Osteoblast (primary cell): ENCODE results near the gene NRN1. TPM values are rescaled to one million over a fixed set of nuclear protein-coding genes. Genes with fewer than 3 reads are reported as not detected.
A peak's percentile ranks its signal among the peaks of the same experiment; 100 is the strongest.

Experiments used
- DNase-seq: peaks from one replicate; pipeline ENCODE4 v3.0.0; 2011; ENCODE audit warnings: low spot score, mixed read lengths; ENCODE audit not compliant: insufficient read length; ENCODE audit errors: missing footprints
- H2AFZ ChIP-seq: 2 replicates; pipeline ENCODE4 v1.6.0; 2011; ENCODE audit warnings: mild to moderate bottlenecking, low read length
- H3K27ac ChIP-seq: 2 replicates; pipeline ENCODE4 v1.5.1; 2011; ENCODE audit warnings: mild to moderate bottlenecking, low read depth, low read length, moderate library complexity
- H3K27me3 ChIP-seq: 2 replicates; pipeline ENCODE4 v1.6.0; 2012; ENCODE audit warnings: mild to moderate bottlenecking, control low read depth, inconsistent platforms, low read length, moderate library complexity; ENCODE audit not compliant: insufficient read depth
- H3K36me3 ChIP-seq: 2 replicates; pipeline ENCODE4 v1.5.1; 2011; ENCODE audit warnings: mild to moderate bottlenecking, low read length, control low read depth, moderate library complexity; ENCODE audit not compliant: insufficient read depth
- H3K4me1 ChIP-seq: 2 replicates; pipeline ENCODE4 v1.5.1; 2011; ENCODE audit warnings: mild to moderate bottlenecking, low read length, control low read depth, moderate library complexity; ENCODE audit not compliant: insufficient read depth
- H3K4me2 ChIP-seq: 2 replicates; pipeline ENCODE4 v1.6.0; 2011; ENCODE audit warnings: mild to moderate bottlenecking, low read length; ENCODE audit not compliant: insufficient read depth
- H3K4me3 ChIP-seq: fragments of 200-600 bp; sonication (generic); 3 replicates; pipeline ENCODE4 v1.5.1; 2012; ENCODE audit warnings: mild to moderate bottlenecking, low read length, inconsistent platforms; ENCODE audit not compliant: insufficient read depth
- H3K79me2 ChIP-seq: 2 replicates; pipeline ENCODE4 v1.6.0; 2012; ENCODE audit warnings: mild to moderate bottlenecking, low read length, control low read depth, inconsistent platforms; ENCODE audit not compliant: insufficient read depth
- H3K9me3 ChIP-seq: 2 replicates; pipeline ENCODE4 v1.5.1; 2011; ENCODE audit warnings: low read depth, low read length, control low read depth
- H4K20me1 ChIP-seq: 2 replicates; pipeline ENCODE4 v1.6.0; 2012; ENCODE audit warnings: mild to moderate bottlenecking, low read length, control low read depth; ENCODE audit not compliant: insufficient read depth
- total RNA-seq: library from RNA; depleted of rRNA; stranded (reverse); fragments of >200 nt; gene quantifications from 2 replicates; pipeline ENCODE4 v1.2.3, GENCODE V29; 2012
- TF ChIP-seq, protein P1 (sequence below): IDR thresholded peaks from 2 replicates; pipeline ENCODE4 v1.5.1; 2011; ENCODE audit warnings: mild to moderate bottlenecking, low read depth, low read length, moderate library complexity; ENCODE audit errors: extremely low read depth

NRN1 gene
- total RNA-seq, 1 donor: 56.1 TPM

DNA sequence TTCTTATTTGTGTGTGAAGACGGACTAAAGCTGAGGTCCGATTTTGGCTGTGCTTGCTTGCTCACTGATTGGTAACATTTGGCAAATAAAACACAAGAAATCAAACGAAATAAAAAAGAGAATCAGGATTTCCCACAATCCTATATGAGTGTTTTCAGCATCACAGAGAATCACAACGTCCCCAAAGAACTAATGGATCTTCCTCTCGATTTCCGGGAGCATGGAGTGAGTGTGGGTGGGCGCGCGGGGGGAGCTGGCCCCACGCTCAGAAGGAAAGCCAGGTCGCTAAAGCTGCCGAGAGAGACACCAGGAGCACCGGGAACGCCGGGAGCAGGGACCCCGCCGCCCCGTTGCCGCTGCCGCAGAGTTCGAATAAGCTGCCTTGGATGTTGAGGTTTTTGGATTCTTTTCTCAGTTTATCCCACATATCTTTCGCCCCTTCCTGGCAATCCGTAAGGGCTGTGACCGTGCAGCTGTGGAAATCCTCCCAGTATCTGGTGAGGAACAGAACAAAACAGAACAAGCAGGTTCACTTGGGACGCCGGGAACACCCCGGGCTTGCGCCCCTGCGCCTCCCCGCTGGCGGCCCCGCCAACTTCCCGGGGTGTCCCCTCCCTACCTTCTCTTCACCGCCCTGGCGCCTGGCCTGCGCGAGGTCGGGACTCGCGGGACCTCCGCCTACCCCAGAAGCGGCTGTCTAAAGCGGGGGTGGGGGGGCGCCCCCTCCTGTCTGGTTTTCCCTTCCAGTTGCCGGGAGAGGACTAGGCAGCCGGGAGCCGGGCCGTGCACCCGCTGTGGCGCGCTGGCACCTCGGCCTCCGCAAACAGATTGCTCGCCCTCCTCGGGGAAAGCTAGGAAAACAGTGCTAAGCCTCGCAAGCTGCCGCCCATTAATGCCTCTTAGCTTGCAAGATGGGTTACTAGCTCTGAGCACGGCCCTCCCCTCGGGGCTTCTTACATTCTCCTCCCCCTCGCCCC is 7.7 kb downstream of the NRN1 start:
- H3K4me2 ChIP-seq: peak overlapping the region; percentile 76
- H3K4me1 ChIP-seq: peaks cover 11% of the 10 kb centered on the region
- no peaks in the 10 kb centered on the region for H3K36me3 ChIP-seq
- peak; percentile 92 for DNase-seq
- H4K20me1 ChIP-seq: no peaks in the 10 kb centered on the region
- peak overlapping the region; percentile 81 for H2AFZ ChIP-seq
- H3K27me3 ChIP-seq: peaks cover 37% of the 10 kb centered on the region
- no peaks in the 10 kb centered on the region for H3K9me3 ChIP-seq
- H3K79me2 ChIP-seq: peaks cover 13% of the 10 kb centered on the region
- peak overlapping the region; percentile 64 for H3K4me3 ChIP-seq
- no peak overlapping the region for H3K27ac ChIP-seq
- TF ChIP-seq, protein P1, sequence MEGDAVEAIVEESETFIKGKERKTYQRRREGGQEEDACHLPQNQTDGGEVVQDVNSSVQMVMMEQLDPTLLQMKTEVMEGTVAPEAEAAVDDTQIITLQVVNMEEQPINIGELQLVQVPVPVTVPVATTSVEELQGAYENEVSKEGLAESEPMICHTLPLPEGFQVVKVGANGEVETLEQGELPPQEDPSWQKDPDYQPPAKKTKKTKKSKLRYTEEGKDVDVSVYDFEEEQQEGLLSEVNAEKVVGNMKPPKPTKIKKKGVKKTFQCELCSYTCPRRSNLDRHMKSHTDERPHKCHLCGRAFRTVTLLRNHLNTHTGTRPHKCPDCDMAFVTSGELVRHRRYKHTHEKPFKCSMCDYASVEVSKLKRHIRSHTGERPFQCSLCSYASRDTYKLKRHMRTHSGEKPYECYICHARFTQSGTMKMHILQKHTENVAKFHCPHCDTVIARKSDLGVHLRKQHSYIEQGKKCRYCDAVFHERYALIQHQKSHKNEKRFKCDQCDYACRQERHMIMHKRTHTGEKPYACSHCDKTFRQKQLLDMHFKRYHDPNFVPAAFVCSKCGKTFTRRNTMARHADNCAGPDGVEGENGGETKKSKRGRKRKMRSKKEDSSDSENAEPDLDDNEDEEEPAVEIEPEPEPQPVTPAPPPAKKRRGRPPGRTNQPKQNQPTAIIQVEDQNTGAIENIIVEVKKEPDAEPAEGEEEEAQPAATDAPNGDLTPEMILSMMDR: no peak

DNA sequence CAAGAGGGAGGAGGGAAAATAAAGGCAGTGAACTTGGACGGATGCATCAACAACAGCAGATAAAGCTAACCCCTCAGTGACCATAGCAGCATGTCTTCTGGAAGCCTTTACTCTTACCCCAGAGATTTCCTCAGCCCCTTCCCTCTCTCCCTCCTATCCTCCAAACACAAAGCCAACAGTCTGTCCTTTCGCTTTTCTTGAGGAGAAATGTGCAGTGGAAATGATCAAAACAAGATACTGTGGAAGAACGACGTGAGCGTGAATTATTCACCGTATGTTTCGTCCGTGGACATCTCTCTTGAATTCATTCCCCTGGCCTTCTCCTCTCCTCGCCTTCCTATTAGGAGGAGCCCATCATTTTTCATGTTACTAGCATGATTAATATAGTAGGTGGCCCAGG is 8.5 kb downstream of the NRN1 start:
- Histone ChIP-seq H3K27ac (no peak overlapping the region), H3K4me2 (peak overlapping the region; percentile 76)
- DNase-seq: peak; percentile 18

DNA sequence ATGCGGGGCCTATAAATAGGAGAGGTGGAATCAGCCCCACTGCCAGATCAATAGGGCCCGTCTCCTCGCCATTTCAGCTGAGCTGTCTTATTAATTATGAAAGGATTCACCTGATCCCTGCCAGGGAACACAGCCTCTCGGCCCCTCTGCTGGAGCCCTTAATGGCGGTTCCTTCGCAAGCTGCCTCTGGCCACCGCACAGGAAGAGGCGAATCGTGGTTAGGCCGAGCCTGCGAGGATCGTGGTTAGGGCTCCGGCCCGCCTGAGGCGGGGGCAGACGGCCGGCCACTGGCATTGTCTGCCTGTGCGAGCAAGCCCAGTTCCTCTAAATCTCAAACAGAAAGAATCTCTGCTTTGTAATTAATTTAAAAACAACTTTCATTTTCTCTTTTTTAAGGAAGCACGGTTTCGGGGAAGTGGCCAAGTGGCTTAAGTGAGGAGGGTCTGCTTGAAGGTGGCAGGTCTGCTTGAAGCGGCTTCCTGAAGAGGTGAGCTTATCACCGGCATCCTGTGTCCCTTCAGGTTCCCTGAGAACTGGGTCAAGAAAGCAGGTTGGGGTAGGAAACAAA is 9.2 kb downstream of the NRN1 start:
- Histone ChIP-seq H4K20me1 (no peaks in the 10 kb centered on the region), H3K4me2 (peak overlapping the region; percentile 80), H3K9me3 (no peaks in the 10 kb centered on the region), H3K36me3 (no peaks in the 10 kb centered on the region), H3K27ac (peak overlapping the region; percentile 61), H2AFZ (peak overlapping the region; percentile 88), H3K27me3 (peaks cover 24% of the 10 kb centered on the region), H3K4me3 (peak overlapping the region; percentile 75), H3K79me2 (peaks cover 6% of the 10 kb centered on the region), H3K4me1 (peaks cover 11% of the 10 kb centered on the region)
- TF ChIP-seq, protein P1: no peak
- DNase-seq: peak; percentile 85

More for the DNA sequence above, 8.5 kb downstream of the NRN1 start:
- Histone ChIP-seq H4K20me1 (no peaks in the 10 kb centered on the region), H3K4me3 (no peak overlapping the region), H2AFZ (no peak overlapping the region), H3K9me3 (no peaks in the 10 kb centered on the region), H3K4me1 (peaks cover 11% of the 10 kb centered on the region), H3K36me3 (no peaks in the 10 kb centered on the region), H3K79me2 (peaks cover 13% of the 10 kb centered on the region), H3K27me3 (peaks cover 31% of the 10 kb centered on the region)
- TF ChIP-seq, protein P1: no peak
